GM10847 (cell line): ENCODE results near the gene PANK4.

Experiments
- POLR2A ChIP-seq: IDR thresholded peaks from 2 replicates; pipeline ENCODE4 v1.6.1; 2011; ENCODE audit not compliant: insufficient read length; ENCODE audit errors: extremely low read depth

The PANK4 gene

GRCh38 chr1:2560299-2561073 lies 34.1 kb upstream of the PANK4 start:
- no peak for TF ChIP-seq POLR2A

DNA sequence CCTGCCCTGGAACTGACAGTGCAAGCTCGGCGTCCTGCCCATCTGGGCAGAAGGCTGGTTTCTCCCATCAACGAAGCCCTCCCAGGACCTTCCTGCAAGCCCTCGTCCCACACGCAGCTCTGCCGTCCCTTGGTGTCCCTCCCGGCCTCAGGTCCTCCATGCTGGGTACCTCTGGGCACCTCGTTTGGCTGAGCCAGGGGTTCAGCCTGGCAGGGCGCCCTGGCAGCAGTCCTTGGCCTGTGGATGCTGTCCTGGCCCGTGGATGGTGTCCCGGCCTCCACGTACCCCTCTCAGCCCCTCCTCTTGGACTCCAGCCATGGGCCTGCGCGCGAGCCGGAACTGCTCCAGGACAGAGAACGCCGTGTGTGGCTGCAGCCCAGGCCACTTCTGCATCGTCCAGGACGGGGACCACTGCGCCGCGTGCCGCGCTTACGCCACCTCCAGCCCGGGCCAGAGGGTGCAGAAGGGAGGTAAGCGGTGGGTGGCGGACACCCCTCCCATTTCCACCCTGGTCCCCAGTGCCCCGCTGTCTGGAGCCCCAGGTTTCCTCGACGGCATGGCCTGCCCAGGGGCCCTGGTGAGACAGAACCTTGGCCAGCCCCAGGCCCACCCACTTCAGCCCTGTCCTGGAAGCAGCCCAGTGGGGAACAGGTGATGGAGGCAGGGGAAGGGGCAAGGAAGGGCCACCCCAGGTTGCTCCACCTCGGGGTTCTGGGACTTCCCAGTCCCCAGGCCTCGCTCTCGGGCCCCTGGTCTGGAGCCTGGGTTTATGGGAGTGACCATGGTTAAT lies 33.3 kb upstream of the PANK4 start:
- no peak for TF ChIP-seq POLR2A

- no peak for TF ChIP-seq POLR2A
These were observed 32.5 kb upstream of the PANK4 start for GRCh38 chr1:2558861-2559260.

DNA sequence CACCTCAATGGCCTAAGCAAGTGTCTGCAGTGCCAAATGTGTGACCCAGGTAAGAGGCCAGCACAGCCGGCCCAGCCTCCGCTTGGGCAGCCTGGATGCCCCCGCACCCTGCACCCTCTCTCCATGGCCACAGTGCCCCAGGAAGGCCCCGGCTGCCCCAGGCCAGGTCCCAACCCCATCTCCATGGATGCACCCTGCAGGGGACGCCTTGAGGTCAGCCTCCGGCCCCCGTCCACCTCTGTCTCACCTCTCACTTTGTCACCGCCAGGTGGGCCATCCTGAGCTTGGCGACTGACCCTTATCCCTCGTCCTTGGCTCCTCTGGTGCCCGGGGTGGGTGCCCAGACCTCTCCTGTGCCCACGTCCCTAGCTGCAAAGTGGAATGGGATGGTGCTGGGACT lies 32.0 kb upstream of the PANK4 start:
- no peak for TF ChIP-seq POLR2A

DNA sequence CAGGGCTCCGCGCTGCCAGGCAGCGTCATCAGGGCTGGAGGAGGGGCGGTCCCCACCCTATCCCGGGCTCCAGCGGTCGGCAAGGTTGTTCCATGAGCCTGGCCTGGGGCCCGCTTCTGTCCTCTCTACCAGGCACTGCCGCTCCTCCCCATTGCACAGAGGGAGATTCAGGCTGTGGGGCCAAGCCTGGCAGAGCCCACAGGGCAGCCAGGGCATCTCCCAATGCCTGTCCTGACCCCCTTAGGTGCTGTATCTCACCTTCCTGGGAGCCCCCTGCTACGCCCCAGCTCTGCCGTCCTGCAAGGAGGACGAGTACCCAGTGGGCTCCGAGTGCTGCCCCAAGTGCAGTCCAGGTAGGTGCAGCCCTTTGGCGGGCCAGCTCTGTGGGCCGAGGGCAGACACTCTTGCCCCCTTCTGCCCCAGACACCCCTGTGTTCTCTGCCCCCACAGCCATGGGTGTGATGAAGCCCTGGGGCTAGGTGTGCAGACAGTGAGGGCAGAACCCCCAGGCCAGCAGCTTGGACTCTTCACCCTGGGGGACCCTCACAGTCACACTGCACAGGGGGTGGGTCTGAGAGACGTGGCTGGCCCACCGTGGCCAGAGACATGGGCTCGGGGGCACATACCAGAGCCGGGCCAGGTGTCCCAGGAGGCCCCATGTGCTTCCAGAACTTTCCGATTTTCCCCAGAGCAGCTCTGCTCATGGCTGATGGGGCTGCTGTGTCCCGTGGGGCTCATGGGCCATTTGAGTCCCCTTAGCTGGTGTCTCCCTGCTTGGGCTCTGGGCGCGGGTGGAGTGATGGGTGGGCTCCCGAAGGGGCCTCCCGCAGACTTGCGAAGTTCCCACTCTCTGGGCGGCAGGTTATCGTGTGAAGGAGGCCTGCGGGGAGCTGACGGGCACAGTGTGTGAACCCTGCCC lies 31.3 kb upstream of the PANK4 start:
- TF ChIP-seq POLR2A, result no peak

DNA sequence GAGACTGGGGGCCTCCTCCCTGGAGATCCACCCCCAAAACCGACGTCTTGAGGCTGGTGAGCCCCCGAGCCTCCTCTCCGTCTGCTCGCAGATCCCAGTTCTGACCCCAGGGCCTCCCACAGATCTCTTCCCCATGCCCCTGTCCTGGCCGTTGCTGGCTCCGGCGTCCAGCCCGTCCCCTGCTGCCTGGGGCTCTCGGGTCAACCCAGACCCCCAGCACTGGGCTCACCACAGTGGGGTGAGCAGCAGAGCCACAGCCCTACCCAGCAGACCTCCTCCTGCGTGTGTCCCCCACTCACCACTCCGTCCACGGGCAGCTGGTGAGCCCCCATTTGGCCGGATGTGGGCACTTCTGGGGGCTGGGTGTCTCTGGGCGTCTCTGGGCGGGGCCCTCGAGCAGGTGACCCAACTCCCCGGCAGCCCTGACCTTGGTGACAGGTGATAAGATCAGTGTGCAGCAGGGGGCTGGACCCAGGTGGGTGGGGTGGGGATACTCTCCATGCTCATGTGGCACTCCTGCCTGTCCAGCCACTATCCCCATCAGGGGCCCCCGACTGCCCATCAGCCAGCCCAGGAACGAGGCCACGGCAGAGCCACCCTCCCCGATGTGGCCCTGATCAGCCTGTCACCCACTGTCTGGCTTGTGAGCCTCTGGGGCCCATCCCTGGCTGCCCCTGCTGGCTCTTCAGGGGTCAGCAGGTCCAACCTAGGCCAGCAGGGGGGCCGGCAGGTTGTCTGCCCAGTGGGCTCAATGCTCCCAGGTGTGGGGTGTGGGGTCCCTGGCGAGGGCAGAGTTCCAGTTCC lies 30.5 kb upstream of the PANK4 start:
- peak; percentile 39 for TF ChIP-seq POLR2A

- peak; percentile 26 for TF ChIP-seq POLR2A
These were observed 29.9 kb upstream of the PANK4 start, which contains the start of gene TNFRSF14 for GRCh38 chr1:2556277-2556677. TNFRSF14 (plus strand) TSS chr1:2556371; CDS start chr1:2556665, 294 bp downstream.

DNA sequence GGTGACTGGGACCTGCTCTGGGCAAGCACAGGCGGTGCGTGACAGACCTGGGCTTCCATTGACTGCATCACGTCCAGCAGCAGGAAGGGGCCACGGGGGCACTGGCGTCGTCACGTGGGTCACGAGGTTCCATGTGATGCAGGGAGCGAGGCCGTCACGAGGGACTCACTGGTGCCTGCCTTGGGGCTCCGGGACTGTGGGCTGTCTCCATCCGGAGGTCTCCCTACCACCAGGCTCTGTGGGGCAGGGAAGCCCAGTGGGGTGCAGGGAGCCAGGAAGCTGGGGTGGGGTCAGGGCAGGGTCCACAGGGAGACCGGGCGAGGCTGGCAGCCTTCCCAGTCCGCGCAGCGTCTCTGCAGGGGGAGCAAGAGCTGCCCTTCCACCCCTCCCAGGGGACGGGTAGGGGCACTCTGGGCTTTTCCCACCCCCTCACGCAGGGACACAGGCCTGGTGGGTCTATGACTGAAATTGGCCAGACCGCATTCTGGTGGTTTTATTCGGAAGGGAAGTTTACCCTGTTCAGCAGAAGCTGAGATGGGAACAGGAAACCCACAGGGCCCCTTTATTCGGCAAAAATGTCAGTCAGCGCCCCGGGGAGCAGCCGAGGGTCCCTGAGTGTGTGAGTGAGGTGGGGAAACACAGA lies 29.4 kb upstream of the PANK4 start:
- peak; percentile 30 for TF ChIP-seq POLR2A

DNA sequence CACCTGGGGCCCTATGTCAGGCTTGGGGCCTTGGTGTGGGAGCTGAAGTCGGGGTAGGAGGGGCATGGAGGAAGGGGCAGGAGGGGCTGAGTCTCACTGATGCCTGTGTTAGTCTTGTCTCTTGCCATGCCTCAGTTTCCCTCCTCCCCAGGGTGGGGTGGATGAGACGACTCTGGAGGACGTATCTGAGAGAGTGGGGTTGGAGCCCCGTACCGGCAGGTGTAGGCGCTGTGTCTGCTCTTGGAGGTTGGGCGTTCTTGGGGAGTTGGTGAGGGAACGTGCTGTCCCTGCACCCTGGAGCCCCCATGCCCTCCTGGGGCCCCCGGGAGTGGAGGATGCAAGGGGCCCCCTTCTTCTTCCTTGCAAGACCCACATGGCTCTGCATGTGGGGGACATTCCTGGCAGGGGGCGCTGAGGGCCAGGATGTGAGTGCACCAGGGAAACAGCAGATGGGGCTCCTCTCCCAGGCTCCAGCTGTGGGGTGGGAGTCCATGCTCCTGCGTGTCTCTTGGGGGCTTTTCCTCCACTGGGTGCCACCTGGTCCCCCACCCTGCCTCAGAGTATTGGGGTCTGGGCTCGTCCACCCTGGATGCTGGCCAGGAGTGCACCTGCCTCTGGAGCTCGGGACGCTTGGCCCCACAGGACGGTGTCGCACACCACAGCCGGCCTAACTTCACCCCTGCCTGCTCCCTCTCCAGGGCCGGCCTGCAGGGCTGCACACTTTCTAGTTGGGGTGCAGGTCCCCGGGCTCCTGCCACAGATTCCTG lies 28.4 kb upstream of the PANK4 start:
- TF ChIP-seq POLR2A, result no peak

- no peak for TF ChIP-seq POLR2A
These were observed 27.6 kb upstream of the PANK4 start for GRCh38 chr1:2553871-2554620.

DNA sequence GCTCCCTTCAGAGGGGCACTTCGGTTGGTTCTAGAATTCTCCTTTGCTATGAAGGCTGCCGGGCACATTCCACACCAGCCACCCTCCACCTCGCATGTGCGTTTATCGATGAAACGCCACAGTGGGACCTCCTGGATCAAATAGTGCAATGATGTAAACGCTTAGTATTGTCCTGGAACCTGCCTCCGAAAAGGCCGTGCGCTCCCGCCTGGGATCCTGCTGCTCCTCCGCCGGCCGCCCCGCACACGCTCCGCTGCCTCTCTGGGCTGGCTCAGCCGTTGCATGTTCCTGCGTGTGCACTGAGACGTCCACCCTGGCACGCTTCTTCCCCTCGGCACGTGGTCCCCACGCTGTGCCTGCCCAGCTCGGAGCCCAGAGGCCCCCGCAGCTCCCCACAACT lies 25.8 kb upstream of the PANK4 start:
- no peak for TF ChIP-seq POLR2A

- no peak for TF ChIP-seq POLR2A
These were observed 21.7 kb upstream of the PANK4 start for GRCh38 chr1:2548068-2548589.

- TF ChIP-seq POLR2A, result peak; percentile 13
These were observed 21.0 kb upstream of the PANK4 start for GRCh38 chr1:2547210-2548067.
